BLaER1 treated with 17β-estradiol and CSF1 and Interleukin-3, amounts not matched to agents 10 nM and 100 nM (cell line): Measurements from ENCODE around the gene GARNL3.
A peak's percentile ranks its signal among the peaks of the same experiment; 100 is the strongest.

Experiments used
- H3K27ac ChIP-seq, 11 experiments: shearing (Covaris generic); formaldehyde crosslinking; 2 replicates each; pipeline ENCODE4 v1.8.1; 2022
- H3K27me3 ChIP-seq, 11 experiments: shearing (Covaris generic); formaldehyde crosslinking; 2 replicates each; pipeline ENCODE4 v1.8.1; 2022
- H3K36me3 ChIP-seq, 11 experiments: shearing (Covaris generic); formaldehyde crosslinking; 2 replicates each; pipeline ENCODE4 v1.8.1; 2022
- H3K4me1 ChIP-seq, 10 experiments: shearing (Covaris generic); formaldehyde crosslinking; 2 replicates each; pipeline ENCODE4 v1.8.1; 2022
- H3K4me2 ChIP-seq, 11 experiments: shearing (Covaris generic); formaldehyde crosslinking; 2 replicates each; pipeline ENCODE4 v1.8.1; 2022
- H3K4me3 ChIP-seq, 10 experiments: shearing (Covaris generic); formaldehyde crosslinking; 2 replicates each; pipeline ENCODE4 v1.8.1; 2022
- H3K9ac ChIP-seq, 11 experiments: shearing (Covaris generic); formaldehyde crosslinking; 2 replicates each; pipeline ENCODE4 v1.8.1; 2022
- H3K9me3 ChIP-seq, 11 experiments: shearing (Covaris generic); formaldehyde crosslinking; replicated peaks in 1 of 11; 2 replicates each; pipeline ENCODE4 v1.8.1; 2022
- H4K20me1 ChIP-seq, 11 experiments: shearing (Covaris generic); formaldehyde crosslinking; 2 replicates each; pipeline ENCODE4 v1.8.1; 2022
- Cebpa-rat ChIP-seq, 11 experiments: shearing (Covaris generic); IDR thresholded peaks; 2 replicates each; pipeline ENCODE4 v1.8.1; 2022

The GARNL3 gene

DNA sequence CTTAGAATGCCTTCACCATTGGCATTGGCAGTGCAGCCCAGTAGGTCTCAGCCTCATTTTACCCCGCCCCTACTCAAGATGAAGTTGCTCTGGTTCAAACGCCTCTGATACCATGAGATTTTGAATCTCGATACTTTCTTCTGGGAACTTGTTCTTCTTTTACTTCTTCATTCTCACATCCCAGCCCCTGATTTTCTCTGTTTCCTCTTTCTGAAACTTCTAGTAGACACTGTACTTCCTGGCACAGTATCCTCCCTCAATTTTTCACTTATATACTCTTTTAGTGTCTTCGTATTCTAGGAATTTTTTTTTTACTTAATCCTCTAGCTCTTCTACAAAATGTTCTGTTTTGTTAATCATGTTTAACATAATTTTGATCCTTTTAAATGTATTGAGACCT lies 146.5 kb downstream of the GARNL3 start:
- H3K4me2 ChIP-seq, result peak overlapping the region in 5 of 11 experiments; percentile 38 to 85 (median 69); a peak in 10 of 22 replicates
- H3K27me3 ChIP-seq, result no peaks in the 10 kb centered on the region
- no peak for TF ChIP-seq Cebpa-rat (IDR thresholded peaks at IDR 0.05)

DNA sequence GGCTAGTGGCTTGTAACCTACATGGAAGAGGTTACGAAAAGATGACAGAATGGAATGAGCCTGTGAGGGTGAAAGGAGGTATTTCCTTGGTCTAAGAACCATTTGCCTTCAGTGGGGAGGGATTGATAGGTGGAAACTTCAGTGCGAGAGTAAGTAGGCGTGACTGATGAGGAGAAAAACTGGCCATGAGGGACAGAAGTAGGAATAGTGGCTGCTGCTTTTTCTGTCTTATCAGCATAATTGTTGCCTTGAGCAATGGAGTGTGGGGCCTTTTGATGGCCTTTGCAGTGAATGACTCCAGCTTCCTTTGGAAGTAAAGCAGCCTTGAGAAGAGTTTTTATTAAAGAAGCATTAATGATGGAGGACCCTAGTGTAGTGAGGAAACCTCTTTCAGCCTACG lies 150.6 kb downstream of the GARNL3 start:
- H3K27me3 ChIP-seq, result no peaks in the 10 kb centered on the region
- H3K36me3 ChIP-seq, result peaks cover 0 to 6% (median 0%) of the 10 kb centered on the region in 11 experiments; a peak in 1 of 22 replicates
- no peak overlapping the region for H3K4me3 ChIP-seq
- H3K4me1 ChIP-seq, result peaks cover 0 to 65% (median 15%) of the 10 kb centered on the region in 10 experiments; a peak in 13 of 20 replicates
- no peak overlapping the region for H3K27ac ChIP-seq
- H3K9me3 ChIP-seq, result no peaks in the 10 kb centered on the region
- TF ChIP-seq Cebpa-rat (IDR thresholded peaks at IDR 0.05), result no peak
- H3K4me2 ChIP-seq, result peak overlapping the region in 6 of 11 experiments; percentile 11 to 58 (median 20); a peak in 9 of 22 replicates
- H3K9ac ChIP-seq, result no peak overlapping the region
- H4K20me1 ChIP-seq, result peaks cover 0 to 5% (median 0%) of the 10 kb centered on the region in 11 experiments; a peak in 2 of 22 replicates

More for the DNA sequence above, 146.5 kb downstream of the GARNL3 start:
- Histone ChIP-seq H3K9me3 (no peaks in the 10 kb centered on the region), H3K9ac (peak overlapping the region in 3 of 11 experiments; percentile 52 to 71 (median 69); a peak in 4 of 22 replicates), H3K27ac (peak overlapping the region in 5 of 11 experiments; percentile 3 to 86 (median 69); a peak in 7 of 22 replicates), H4K20me1 (peaks cover 0 to 7% (median 0%) of the 10 kb centered on the region in 11 experiments; a peak in 1 of 22 replicates), H3K4me1 (peaks cover 0 to 55% (median 16%) of the 10 kb centered on the region in 10 experiments; a peak in 13 of 20 replicates), H3K4me3 (no peak overlapping the region), H3K36me3 (peaks cover 0 to 6% (median 0%) of the 10 kb centered on the region in 11 experiments; a peak in 3 of 22 replicates)

GRCh38 chr9:127415657-127416056 lies 151.1 kb downstream of the GARNL3 start:
- Histone ChIP-seq H3K4me3 (no peak overlapping the region), H3K36me3 (peaks cover 0 to 6% (median 0%) of the 10 kb centered on the region in 11 experiments; a peak in 1 of 22 replicates), H3K27me3 (no peaks in the 10 kb centered on the region), H4K20me1 (peaks cover 0 to 5% (median 0%) of the 10 kb centered on the region in 11 experiments; a peak in 2 of 22 replicates), H3K4me1 (peaks cover 0 to 60% (median 14%) of the 10 kb centered on the region in 10 experiments; a peak in 13 of 20 replicates), H3K9me3 (no peaks in the 10 kb centered on the region), H3K4me2 (peak overlapping the region in 4 of 11 experiments; percentile 14 to 58 (median 32); a peak in 5 of 22 replicates), H3K27ac (no peak overlapping the region), H3K9ac (no peak overlapping the region)
- TF ChIP-seq Cebpa-rat (IDR thresholded peaks at IDR 0.05), result no peak

GRCh38 chr9:127417131-127418036 lies 152.8 kb downstream of the GARNL3 start:
- H3K4me3 ChIP-seq, result no peak overlapping the region
- H4K20me1 ChIP-seq, result peaks cover 0 to 5% (median 0%) of the 10 kb centered on the region in 11 experiments; a peak in 2 of 22 replicates
- H3K27me3 ChIP-seq, result no peaks in the 10 kb centered on the region
- no peaks in the 10 kb centered on the region for H3K9me3 ChIP-seq
- TF ChIP-seq Cebpa-rat (IDR thresholded peaks at IDR 0.05), result no peak
- H3K4me1 ChIP-seq, result peaks cover 5 to 59% (median 12%) of the 10 kb centered on the region in 10 experiments
- H3K36me3 ChIP-seq, result peaks cover 0 to 6% (median 0%) of the 10 kb centered on the region in 11 experiments; a peak in 1 of 22 replicates
- peak overlapping the region in 1 of 11 experiments; percentile 38; a peak in 1 of 22 replicates for H3K4me2 ChIP-seq
- no peak overlapping the region for H3K9ac ChIP-seq
- H3K27ac ChIP-seq, result no peak overlapping the region

- H3K4me2 ChIP-seq, result no peak overlapping the region
- H3K27ac ChIP-seq, result no peak overlapping the region
- no peak for TF ChIP-seq Cebpa-rat (IDR thresholded peaks at IDR 0.05)
- no peak overlapping the region for H3K4me3 ChIP-seq
- H4K20me1 ChIP-seq, result peaks cover 0 to 5% (median 0%) of the 10 kb centered on the region in 11 experiments; a peak in 2 of 22 replicates
- no peak overlapping the region for H3K9ac ChIP-seq
- no peaks in the 10 kb centered on the region for H3K27me3 ChIP-seq
- H3K36me3 ChIP-seq, result peaks cover 0 to 6% (median 0%) of the 10 kb centered on the region in 11 experiments; a peak in 1 of 22 replicates
- H3K9me3 ChIP-seq, result no peaks in the 10 kb centered on the region
- peaks cover 11 to 59% (median 19%) of the 10 kb centered on the region in 10 experiments for H3K4me1 ChIP-seq
These were observed 153.5 kb downstream of the GARNL3 start for GRCh38 chr9:127418037-127418471.

GRCh38 chr9:127419348-127419747 lies 154.8 kb downstream of the GARNL3 start:
- H3K9ac ChIP-seq, result no peak overlapping the region
- H3K4me3 ChIP-seq, result no peak overlapping the region
- no peaks in the 10 kb centered on the region for H3K27me3 ChIP-seq
- peaks cover 0 to 6% (median 0%) of the 10 kb centered on the region in 11 experiments; a peak in 1 of 22 replicates for H3K36me3 ChIP-seq
- peaks cover 15 to 55% (median 23%) of the 10 kb centered on the region in 10 experiments for H3K4me1 ChIP-seq
- H3K27ac ChIP-seq, result no peak overlapping the region
- H4K20me1 ChIP-seq, result peaks cover 0 to 5% (median 0%) of the 10 kb centered on the region in 11 experiments; a peak in 3 of 22 replicates
- no peaks in the 10 kb centered on the region for H3K9me3 ChIP-seq
- H3K4me2 ChIP-seq, result peak overlapping the region in 3 of 11 experiments; percentile 25 to 57 (median 37); a peak in 5 of 22 replicates
- TF ChIP-seq Cebpa-rat (IDR thresholded peaks at IDR 0.05), result no peak

DNA sequence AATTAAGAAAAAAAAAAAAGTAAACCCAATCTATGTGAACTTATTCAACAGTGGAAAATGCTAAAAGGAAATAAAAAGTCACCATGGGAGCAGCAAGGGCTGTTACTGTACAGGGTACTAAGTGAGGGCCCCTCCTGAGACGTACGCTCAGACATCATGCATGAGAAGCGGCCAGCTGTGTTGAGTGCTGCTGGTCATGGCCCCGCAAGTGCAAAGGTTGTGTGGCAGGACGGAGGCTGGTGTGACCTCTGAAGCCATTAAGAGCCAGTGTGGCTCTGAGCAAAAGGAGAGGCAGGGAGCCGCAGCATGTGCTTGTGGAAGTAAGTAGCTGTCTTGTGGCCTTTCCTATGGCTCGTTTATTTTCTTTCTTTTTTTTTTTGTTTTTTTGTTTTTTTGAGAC lies 156.5 kb downstream of the GARNL3 start:
- H3K36me3 ChIP-seq, result peaks cover 0 to 6% (median 0%) of the 10 kb centered on the region in 11 experiments; a peak in 1 of 22 replicates
- H3K9ac ChIP-seq, result peak overlapping the region in 1 of 11 experiments; percentile 24; a peak in 1 of 22 replicates
- no peak for TF ChIP-seq Cebpa-rat (IDR thresholded peaks at IDR 0.05)
- H3K27me3 ChIP-seq, result no peaks in the 10 kb centered on the region
- no peak overlapping the region for H3K4me3 ChIP-seq
- no peak overlapping the region for H3K27ac ChIP-seq
- no peaks in the 10 kb centered on the region for H3K9me3 ChIP-seq
- 0 out of 22 replicates have a peak overlapping the region, but pooled peaks of 1 of the 11 experiments have one; percentile 99 for H3K4me2 ChIP-seq
- peaks cover 0 to 17% (median 10%) of the 10 kb centered on the region in 11 experiments; a peak in 10 of 22 replicates for H4K20me1 ChIP-seq
- H3K4me1 ChIP-seq, result peaks cover 28 to 51% (median 30%) of the 10 kb centered on the region in 10 experiments

DNA sequence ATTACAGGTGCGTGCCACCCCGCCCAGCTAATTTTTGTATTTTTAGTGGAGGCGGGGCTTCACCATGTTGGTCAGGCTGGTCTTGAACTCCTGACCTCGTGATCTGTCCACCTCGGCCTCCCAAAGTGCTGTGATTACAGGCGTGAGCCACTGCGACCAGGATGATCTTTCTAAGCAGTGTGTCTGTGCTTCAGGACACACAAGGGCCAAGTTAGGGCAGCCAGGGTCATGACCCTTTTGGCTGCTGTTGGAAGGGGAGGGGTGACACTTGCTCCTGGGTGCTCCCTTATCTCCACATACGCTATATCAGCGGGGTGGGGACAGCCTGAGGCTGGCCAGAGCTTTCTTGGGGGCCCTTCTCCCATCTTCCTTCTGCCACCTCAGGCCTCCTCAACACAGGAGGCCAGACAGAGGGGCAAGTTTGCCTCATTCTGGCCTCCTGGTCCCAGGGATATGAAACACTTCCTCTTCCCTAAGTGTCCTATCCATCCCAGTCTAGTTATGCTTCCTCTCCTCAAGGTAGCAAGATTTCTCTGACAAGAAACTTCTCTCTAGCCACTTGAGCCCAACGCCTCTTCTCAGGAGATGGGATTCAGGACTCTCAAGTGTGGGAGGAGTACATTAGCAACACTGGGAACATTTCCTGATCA lies 157.7 kb downstream of the GARNL3 start:
- peak overlapping the region; percentile 87 to 99 (median 97) for H3K4me2 ChIP-seq
- peak overlapping the region in 5 of 10 experiments; percentile 79 to 93 (median 84); a peak in 8 of 20 replicates for H3K4me3 ChIP-seq
- peak overlapping the region in 9 of 11 experiments; percentile 87 to 91 (median 90); a peak in 10 of 22 replicates for H3K9ac ChIP-seq

More for the DNA sequence above, 157.7 kb downstream of the GARNL3 start:
- no peak overlapping the region for H3K27ac ChIP-seq
- H3K4me1 ChIP-seq, result peaks cover 38 to 63% (median 40%) of the 10 kb centered on the region in 10 experiments
- H4K20me1 ChIP-seq, result peaks cover 5 to 29% (median 14%) of the 10 kb centered on the region in 11 experiments; a peak in 12 of 22 replicates
- peaks cover 0 to 12% (median 0%) of the 10 kb centered on the region in 11 experiments; a peak in 5 of 22 replicates for H3K36me3 ChIP-seq
- H3K27me3 ChIP-seq, result no peaks in the 10 kb centered on the region
- H3K9me3 ChIP-seq, result no peaks in the 10 kb centered on the region
- no peak for TF ChIP-seq Cebpa-rat (IDR thresholded peaks at IDR 0.05)
